GM10248 (cell line): ENCODE data around the gene IL1RAPL1.

Experiments used
- CTCF ChIA-PET: fragments of 300-600 bp; sonication (Branson Sonifier 250); formaldehyde crosslinking; extraction: SDS; loops from one replicate; lab custom pipeline; 2021; ENCODE audit warnings: antibody characterized with exemption; lab: Yijun Ruan, JAX
- POLR2A ChIA-PET: fragments of 350-650 bp; sonication (Branson Sonifier 250); formaldehyde crosslinking; extraction: SDS; loops from one replicate; lab custom pipeline; 2020; ENCODE audit warnings: antibody characterized with exemption; lab: Yijun Ruan, JAX
- DNase-seq: peaks from one replicate; pipeline ENCODE4 v3.0.0; 2012; ENCODE audit errors: extremely low spot score
- CTCF ChIP-seq: IDR thresholded peaks from 2 replicates; pipeline ENCODE4 v1.5.1; 2012; ENCODE audit warnings: mild to moderate bottlenecking, low read depth; ENCODE audit errors: extremely low read depth, missing control alignments, control extremely low read depth

The IL1RAPL1 gene

GRCh38 chrX:29948653-29949052, 1361.4 kb downstream of the IL1RAPL1 start:
- DNase-seq, result no peak
- ChIA-PET POLR2A (no interaction called here), CTCF (no interaction called here)
- no peak for TF ChIP-seq CTCF

- DNase-seq, result no peak
- ChIA-PET POLR2A (no interaction called here), CTCF (no interaction called here)
- TF ChIP-seq CTCF, result no peak
Observed at GRCh38 chrX:29952016-29952415, 1364.8 kb downstream of the IL1RAPL1 start.

GRCh38 chrX:29962061-29962460, 1374.8 kb downstream of the IL1RAPL1 start:
- TF ChIP-seq CTCF, result no peak
- no peak for DNase-seq
- ChIA-PET POLR2A (no interaction called here), CTCF (no interaction called here)

- POLR2A ChIA-PET, result no interaction called here
- CTCF ChIA-PET, result no interaction called here
- no peak for TF ChIP-seq CTCF
Observed at GRCh38 chrX:29965634-29966033, 1378.4 kb downstream of the IL1RAPL1 start.

GRCh38 chrX:29992083-29992482, 1404.8 kb downstream of the IL1RAPL1 start:
- ChIA-PET CTCF (no interaction called here), POLR2A (no interaction called here)
- DNase-seq, result no peak
- TF ChIP-seq CTCF, result no peak

More at GRCh38 chrX:29965634-29966033, 1378.4 kb downstream of the IL1RAPL1 start:
- DNase-seq, result no peak

- no peak for TF ChIP-seq CTCF
- DNase-seq, result no peak
- CTCF ChIA-PET, result no interaction called here
- POLR2A ChIA-PET, result no interaction called here
Observed at GRCh38 chrX:30005813-30006212, 1418.6 kb downstream of the IL1RAPL1 start.
